ENCODE data around the gene PRR14.

Gene PRR14

DNA sequence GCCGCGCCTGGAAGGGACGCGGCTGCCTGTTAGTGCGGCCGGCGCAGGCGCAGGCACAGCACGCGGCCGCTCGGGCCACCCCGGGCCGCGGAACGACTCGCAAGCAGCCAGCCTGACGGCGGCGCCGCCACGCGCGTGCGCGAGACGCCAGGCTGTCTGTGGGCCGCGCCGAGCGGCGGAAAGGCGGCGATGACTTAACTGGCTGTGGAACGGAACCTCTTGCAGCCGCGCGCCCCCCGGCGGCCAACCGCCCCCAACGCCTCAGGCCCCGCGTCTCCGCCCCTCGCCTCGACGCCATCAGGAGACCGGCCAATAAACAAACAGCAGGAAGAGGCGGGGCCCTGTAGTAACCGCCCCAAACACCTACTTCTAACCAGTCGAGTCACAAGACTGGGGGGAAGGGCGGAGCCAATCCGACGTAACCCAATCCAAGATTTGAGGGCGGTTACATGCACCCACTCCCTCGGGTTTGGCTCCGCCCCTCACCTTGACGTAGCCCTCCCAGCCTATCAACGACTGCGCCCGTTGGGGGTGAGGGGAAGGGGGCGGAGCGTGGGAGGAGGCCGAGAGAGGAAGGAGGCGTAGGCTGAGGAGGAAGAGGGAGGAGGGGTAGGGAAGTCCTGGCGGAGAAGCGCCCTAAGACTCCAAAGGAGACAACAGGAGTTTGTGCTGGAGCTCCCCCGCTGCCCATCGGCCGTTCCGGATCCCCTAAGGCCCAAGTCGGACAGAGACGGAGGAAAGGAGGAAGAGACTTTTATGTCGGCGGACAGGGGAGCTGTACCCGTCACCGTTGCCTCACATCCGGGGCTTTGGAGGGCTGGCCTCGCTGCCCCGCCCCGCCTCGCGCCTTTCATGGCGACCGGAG, 7.3 kb downstream of the PRR14 start, which contains the start of gene FBRS (continued):
- TF ChIP-seq ZNF561 (tag by site-specific recombination; IDR thresholded peaks at IDR 0.05; ENCODE audit: borderline replicate concordance) = peak; percentile 97; the same call in 1 of the 2 replicates

DNA sequence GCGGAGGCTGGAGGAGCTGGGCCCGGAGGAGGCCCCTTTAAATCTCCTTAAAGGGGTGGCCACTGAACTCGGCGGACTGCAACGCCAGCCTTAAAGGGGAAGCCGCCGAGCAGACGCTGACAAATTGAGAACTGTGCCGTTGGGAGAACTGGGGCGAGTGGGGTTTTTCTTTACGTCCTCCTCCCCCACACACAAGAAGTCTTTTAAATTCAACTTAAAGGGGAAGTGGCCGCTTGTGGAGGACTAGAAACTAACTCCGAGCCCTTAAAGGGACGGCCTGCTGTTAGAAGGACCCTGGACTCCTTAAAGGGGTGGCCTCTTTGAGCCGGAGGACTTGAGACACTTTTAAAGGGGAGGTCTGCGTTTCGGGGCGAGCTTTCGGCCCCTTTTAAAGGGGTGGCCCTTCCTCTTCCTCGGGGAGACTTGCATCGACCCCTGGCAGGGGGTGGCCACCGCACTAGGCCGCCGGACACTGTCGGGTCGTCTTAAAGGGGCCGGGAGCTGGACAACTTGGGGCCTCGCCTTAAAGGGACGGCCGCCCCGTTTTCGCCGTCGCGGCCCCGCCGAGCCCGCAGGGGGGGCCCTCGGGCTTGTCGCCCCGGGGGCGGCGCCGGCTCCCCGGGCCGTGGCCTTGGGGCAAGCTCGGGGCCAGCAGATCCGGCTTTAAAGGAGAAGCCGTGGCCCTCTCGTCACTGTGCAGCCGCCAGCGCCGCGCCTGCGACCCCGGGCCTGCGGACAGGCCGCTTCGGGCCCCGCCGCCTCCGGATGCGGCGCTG, 8.2 kb downstream of the PRR14 start:
- CTCF ChIA-PET = interaction anchor here (0.5 to 4.1 kb wide), 12 partner anchors 9 to 280 kb away, joined by 3 to 43 read pairs (median 4); partner anchors contain the start of gene PRR14
- POLR2A ChIA-PET = interaction anchor here (0.5 to 2.6 kb wide), 27 partner anchors 8 to 606 kb away, joined by 3 to 29 read pairs (median 4); partner anchors contain the start of genes ALDOA, CORO1A, DCTPP1 and PHKG2
- H3K36me3 ChIP-seq (ENCODE audit: control insufficient read depth in 2 of 2, insufficient read depth in 1 of 2, low read length in 2 of 2) = peaks cover 27 to 70% of the 10 kb centered on the region in 2 experiments; a peak in 2 of 3 replicates
- peaks cover 7% of the 10 kb centered on the region for H3K4me1 ChIP-seq (ENCODE audit: control insufficient read depth, insufficient read depth, low read length)
- H3K27ac ChIP-seq (ENCODE audit: extremely low read depth, low read depth, low read length) = peak overlapping the region; percentile 95
- no peaks in the 10 kb centered on the region for H3K9me3 ChIP-seq (ENCODE audit: control insufficient read depth, insufficient read depth, low read depth, low read length)
- peak overlapping the region; percentile 91 for H3K4me3 ChIP-seq (ENCODE audit: low read depth, low read length)
- TF ChIP-seq MEIS1 (CRISPR knock-in tag; IDR thresholded peaks at IDR 0.05; ENCODE audit: borderline replicate concordance) (no peak), MYNN (tag by site-specific recombination; IDR thresholded peaks at IDR 0.05; ENCODE audit: borderline replicate concordance) (0 out of 2 replicates have a peak, but pooled peaks have one; percentile 2), ZNF324 (tag by site-specific recombination; IDR thresholded peaks at IDR 0.05) (0 out of 2 replicates have a peak, but pooled peaks have one; percentile 12), ZBTB8A (tag by site-specific recombination; IDR thresholded peaks at IDR 0.05) (peak; percentile 53; the same call in 1 of the 2 replicates), SP7 (tag by site-specific recombination; IDR thresholded peaks at IDR 0.05) (peak; percentile 59), ZNF175 (tag by site-specific recombination; IDR thresholded peaks at IDR 0.05) (no peak), ZNF561 (tag by site-specific recombination; IDR thresholded peaks at IDR 0.05; ENCODE audit: borderline replicate concordance) (peak; percentile 74; the same call in 1 of the 2 replicates), ZBTB48 (tag by site-specific recombination; IDR thresholded peaks at IDR 0.05) (peak; percentile 92), ZNF792 (tag by site-specific recombination; IDR thresholded peaks at IDR 0.05) (no peak), GLIS1 (tag by site-specific recombination; IDR thresholded peaks at IDR 0.05) (peak; percentile 46; the same call in 1 of the 2 replicates), HOXC10 (CRISPR knock-in tag; IDR thresholded peaks at IDR 0.05) (no peak), ZEB2 (tag by site-specific recombination; IDR thresholded peaks at IDR 0.05) (peak; percentile 17; the same call in 1 of the 2 replicates)
- TF ChIP-seq, protein P1, sequence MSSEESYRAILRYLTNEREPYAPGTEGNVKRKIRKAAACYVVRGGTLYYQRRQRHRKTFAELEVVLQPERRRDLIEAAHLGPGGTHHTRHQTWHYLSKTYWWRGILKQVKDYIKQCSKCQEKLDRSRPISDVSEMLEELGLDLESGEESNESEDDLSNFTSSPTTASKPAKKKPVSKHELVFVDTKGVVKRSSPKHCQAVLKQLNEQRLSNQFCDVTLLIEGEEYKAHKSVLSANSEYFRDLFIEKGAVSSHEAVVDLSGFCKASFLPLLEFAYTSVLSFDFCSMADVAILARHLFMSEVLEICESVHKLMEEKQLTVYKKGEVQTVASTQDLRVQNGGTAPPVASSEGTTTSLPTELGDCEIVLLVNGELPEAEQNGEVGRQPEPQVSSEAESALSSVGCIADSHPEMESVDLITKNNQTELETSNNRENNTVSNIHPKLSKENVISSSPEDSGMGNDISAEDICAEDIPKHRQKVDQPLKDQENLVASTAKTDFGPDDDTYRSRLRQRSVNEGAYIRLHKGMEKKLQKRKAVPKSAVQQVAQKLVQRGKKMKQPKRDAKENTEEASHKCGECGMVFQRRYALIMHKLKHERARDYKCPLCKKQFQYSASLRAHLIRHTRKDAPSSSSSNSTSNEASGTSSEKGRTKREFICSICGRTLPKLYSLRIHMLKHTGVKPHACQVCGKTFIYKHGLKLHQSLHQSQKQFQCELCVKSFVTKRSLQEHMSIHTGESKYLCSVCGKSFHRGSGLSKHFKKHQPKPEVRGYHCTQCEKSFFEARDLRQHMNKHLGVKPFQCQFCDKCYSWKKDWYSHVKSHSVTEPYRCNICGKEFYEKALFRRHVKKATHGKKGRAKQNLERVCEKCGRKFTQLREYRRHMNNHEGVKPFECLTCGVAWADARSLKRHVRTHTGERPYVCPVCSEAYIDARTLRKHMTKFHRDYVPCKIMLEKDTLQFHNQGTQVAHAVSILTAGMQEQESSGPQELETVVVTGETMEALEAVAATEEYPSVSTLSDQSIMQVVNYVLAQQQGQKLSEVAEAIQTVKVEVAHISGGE (tag by site-specific recombination; conservative IDR thresholded peaks at IDR 0.05; ENCODE audit: low read depth) = peak; percentile 40; the same call in 1 of the 2 replicates
- TF ChIP-seq, protein P2, sequence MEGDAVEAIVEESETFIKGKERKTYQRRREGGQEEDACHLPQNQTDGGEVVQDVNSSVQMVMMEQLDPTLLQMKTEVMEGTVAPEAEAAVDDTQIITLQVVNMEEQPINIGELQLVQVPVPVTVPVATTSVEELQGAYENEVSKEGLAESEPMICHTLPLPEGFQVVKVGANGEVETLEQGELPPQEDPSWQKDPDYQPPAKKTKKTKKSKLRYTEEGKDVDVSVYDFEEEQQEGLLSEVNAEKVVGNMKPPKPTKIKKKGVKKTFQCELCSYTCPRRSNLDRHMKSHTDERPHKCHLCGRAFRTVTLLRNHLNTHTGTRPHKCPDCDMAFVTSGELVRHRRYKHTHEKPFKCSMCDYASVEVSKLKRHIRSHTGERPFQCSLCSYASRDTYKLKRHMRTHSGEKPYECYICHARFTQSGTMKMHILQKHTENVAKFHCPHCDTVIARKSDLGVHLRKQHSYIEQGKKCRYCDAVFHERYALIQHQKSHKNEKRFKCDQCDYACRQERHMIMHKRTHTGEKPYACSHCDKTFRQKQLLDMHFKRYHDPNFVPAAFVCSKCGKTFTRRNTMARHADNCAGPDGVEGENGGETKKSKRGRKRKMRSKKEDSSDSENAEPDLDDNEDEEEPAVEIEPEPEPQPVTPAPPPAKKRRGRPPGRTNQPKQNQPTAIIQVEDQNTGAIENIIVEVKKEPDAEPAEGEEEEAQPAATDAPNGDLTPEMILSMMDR (tag by site-specific recombination; IDR thresholded peaks at IDR 0.05) = 0 out of 2 replicates have a peak, but pooled peaks have one; percentile 36
- TF ChIP-seq, protein P3, sequence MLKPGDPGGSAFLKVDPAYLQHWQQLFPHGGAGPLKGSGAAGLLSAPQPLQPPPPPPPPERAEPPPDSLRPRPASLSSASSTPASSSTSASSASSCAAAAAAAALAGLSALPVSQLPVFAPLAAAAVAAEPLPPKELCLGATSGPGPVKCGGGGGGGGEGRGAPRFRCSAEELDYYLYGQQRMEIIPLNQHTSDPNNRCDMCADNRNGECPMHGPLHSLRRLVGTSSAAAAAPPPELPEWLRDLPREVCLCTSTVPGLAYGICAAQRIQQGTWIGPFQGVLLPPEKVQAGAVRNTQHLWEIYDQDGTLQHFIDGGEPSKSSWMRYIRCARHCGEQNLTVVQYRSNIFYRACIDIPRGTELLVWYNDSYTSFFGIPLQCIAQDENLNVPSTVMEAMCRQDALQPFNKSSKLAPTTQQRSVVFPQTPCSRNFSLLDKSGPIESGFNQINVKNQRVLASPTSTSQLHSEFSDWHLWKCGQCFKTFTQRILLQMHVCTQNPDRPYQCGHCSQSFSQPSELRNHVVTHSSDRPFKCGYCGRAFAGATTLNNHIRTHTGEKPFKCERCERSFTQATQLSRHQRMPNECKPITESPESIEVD (tag by site-specific recombination; IDR thresholded peaks at IDR 0.05) = 0 out of 2 replicates have a peak, but pooled peaks have one; percentile 19
- TF ChIP-seq, protein P4, sequence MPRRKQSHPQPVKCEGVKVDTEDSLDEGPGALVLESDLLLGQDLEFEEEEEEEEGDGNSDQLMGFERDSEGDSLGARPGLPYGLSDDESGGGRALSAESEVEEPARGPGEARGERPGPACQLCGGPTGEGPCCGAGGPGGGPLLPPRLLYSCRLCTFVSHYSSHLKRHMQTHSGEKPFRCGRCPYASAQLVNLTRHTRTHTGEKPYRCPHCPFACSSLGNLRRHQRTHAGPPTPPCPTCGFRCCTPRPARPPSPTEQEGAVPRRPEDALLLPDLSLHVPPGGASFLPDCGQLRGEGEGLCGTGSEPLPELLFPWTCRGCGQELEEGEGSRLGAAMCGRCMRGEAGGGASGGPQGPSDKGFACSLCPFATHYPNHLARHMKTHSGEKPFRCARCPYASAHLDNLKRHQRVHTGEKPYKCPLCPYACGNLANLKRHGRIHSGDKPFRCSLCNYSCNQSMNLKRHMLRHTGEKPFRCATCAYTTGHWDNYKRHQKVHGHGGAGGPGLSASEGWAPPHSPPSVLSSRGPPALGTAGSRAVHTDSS (tag by site-specific recombination; IDR thresholded peaks at IDR 0.05) = peak; percentile 97
- TF ChIP-seq, protein P5, sequence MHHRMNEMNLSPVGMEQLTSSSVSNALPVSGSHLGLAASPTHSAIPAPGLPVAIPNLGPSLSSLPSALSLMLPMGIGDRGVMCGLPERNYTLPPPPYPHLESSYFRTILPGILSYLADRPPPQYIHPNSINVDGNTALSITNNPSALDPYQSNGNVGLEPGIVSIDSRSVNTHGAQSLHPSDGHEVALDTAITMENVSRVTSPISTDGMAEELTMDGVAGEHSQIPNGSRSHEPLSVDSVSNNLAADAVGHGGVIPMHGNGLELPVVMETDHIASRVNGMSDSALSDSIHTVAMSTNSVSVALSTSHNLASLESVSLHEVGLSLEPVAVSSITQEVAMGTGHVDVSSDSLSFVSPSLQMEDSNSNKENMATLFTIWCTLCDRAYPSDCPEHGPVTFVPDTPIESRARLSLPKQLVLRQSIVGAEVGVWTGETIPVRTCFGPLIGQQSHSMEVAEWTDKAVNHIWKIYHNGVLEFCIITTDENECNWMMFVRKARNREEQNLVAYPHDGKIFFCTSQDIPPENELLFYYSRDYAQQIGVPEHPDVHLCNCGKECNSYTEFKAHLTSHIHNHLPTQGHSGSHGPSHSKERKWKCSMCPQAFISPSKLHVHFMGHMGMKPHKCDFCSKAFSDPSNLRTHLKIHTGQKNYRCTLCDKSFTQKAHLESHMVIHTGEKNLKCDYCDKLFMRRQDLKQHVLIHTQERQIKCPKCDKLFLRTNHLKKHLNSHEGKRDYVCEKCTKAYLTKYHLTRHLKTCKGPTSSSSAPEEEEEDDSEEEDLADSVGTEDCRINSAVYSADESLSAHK (tag by site-specific recombination; IDR thresholded peaks at IDR 0.05) = peak; percentile 97
- TF ChIP-seq, protein P6, sequence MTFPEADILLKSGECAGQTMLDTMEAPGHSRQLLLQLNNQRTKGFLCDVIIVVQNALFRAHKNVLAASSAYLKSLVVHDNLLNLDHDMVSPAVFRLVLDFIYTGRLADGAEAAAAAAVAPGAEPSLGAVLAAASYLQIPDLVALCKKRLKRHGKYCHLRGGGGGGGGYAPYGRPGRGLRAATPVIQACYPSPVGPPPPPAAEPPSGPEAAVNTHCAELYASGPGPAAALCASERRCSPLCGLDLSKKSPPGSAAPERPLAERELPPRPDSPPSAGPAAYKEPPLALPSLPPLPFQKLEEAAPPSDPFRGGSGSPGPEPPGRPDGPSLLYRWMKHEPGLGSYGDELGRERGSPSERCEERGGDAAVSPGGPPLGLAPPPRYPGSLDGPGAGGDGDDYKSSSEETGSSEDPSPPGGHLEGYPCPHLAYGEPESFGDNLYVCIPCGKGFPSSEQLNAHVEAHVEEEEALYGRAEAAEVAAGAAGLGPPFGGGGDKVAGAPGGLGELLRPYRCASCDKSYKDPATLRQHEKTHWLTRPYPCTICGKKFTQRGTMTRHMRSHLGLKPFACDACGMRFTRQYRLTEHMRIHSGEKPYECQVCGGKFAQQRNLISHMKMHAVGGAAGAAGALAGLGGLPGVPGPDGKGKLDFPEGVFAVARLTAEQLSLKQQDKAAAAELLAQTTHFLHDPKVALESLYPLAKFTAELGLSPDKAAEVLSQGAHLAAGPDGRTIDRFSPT (tag by site-specific recombination; IDR thresholded peaks at IDR 0.05) = no peak
